ENCODE measurements around the gene NECAB2. TPM values are rescaled to one million over a fixed set of nuclear protein-coding genes. Genes with fewer than 3 reads are reported as not detected.
A peak's percentile ranks its signal among the peaks of the same experiment; 100 is the strongest.

NECAB2 gene
- under 1 TPM in 1 of 4 donors, not detected in 3; 0.90 TPM for total RNA-seq

- peaks cover 0 to 37% (median 0%) of the 10 kb centered on the region in 3 donors for H3K36me3 ChIP-seq
- peaks cover 0 to 17% of the 10 kb centered on the region in 2 donors for H3K27me3 ChIP-seq
- no peak within 1 kb of the TSS for H3K27ac ChIP-seq
- peak within 1 kb of the TSS in 3 of 4 donors; percentile 21 to 56 (median 26) for H3K4me3 ChIP-seq
- no peaks in the 10 kb centered on the region for H3K9me3 ChIP-seq
- WGBS, 2 donors: 10 to 12% methylated on average over 34 to 35 of the region's 35 CpGs
- TF ChIP-seq CTCF (IDR thresholded peaks at IDR 0.05) (peak; percentile 46 to 70 (median 65)), EP300 (IDR thresholded peaks at IDR 0.05) (no peak)
- peak in 1 of 2 donors; percentile 23 for DNase-seq (ENCODE audit: low spot score in 2 of 2)
- H3K4me1 ChIP-seq: peaks cover 0 to 11% (median 0%) of the 10 kb centered on the region in 4 donors
These were observed at the start of gene NECAB2 for GRCh38 chr16:83967838-83968305. Gene NECAB2, plus strand, starts transcription at chr16:83968244. Its CDS starts 405 bp downstream, at chr16:83968649.

GRCh38 chr16:83920894-83921491 is 47.1 kb upstream of the NECAB2 start:
- Histone ChIP-seq H3K27me3 (no peaks in the 10 kb centered on the region), H3K9me3 (no peaks in the 10 kb centered on the region), H3K36me3 (peaks cover 0 to 94% (median 14%) of the 10 kb centered on the region in 3 donors), H3K4me1 (peaks cover 0 to under 1% (median 0%) of the 10 kb centered on the region in 4 donors), H3K4me3 (no peak overlapping the region), H3K27ac (no peak overlapping the region)
- TF ChIP-seq CTCF (IDR thresholded peaks at IDR 0.05) (no peak), POLR2A (IDR thresholded peaks at IDR 0.05) (no peak), EP300 (IDR thresholded peaks at IDR 0.05) (no peak)
- no peak for DNase-seq (ENCODE audit: low spot score in 2 of 2)
- WGBS, 2 donors: 94 to 95% methylated on average over 2 of the region's 2 CpGs

- H3K9me3 ChIP-seq: no peaks in the 10 kb centered on the region
- WGBS, 2 donors: 87% methylated on average over 24 to 31 of the region's 31 CpGs
- peaks cover 0 to 77% (median 3%) of the 10 kb centered on the region in 3 donors for H3K36me3 ChIP-seq
These were observed 44.3 kb upstream of the NECAB2 start for GRCh38 chr16:83923581-83924365.

GRCh38 chr16:83924686-83925085 is 43.4 kb upstream of the NECAB2 start:
- no peak for DNase-seq (ENCODE audit: low spot score in 2 of 2)
- no peaks in the 10 kb centered on the region for H3K9me3 ChIP-seq
- no peak for TF ChIP-seq EP300 (IDR thresholded peaks at IDR 0.05)
- TF ChIP-seq POLR2A (IDR thresholded peaks at IDR 0.05): no peak
- TF ChIP-seq CTCF (IDR thresholded peaks at IDR 0.05): no peak
- no peak overlapping the region for H3K4me3 ChIP-seq
- peaks cover 0 to 77% (median 0%) of the 10 kb centered on the region in 3 donors for H3K36me3 ChIP-seq
- 84 to 86% methylated on average over 13 of the region's 13 CpGs for WGBS, 2 donors
- no peak overlapping the region for H3K27ac ChIP-seq
- no peaks in the 10 kb centered on the region for H3K27me3 ChIP-seq
- peaks cover 0 to 9% (median 3%) of the 10 kb centered on the region in 4 donors for H3K4me1 ChIP-seq

More at GRCh38 chr16:83923581-83924365, 44.3 kb upstream of the NECAB2 start:
- no peak for TF ChIP-seq POLR2A (IDR thresholded peaks at IDR 0.05)
- no peak for TF ChIP-seq CTCF (IDR thresholded peaks at IDR 0.05)
- no peak for DNase-seq (ENCODE audit: low spot score in 2 of 2)
- Histone ChIP-seq H3K27me3 (no peaks in the 10 kb centered on the region), H3K4me1 (peaks cover 0 to 9% (median 3%) of the 10 kb centered on the region in 4 donors), H3K27ac (no peak overlapping the region), H3K4me3 (no peak overlapping the region)

All from tibial nerve (tissue), 4 donors.